HepG2 (cell line): ENCODE results near the gene RPL34. TPM values are rescaled to one million over a fixed set of nuclear protein-coding genes. Genes with fewer than 3 reads are reported as not detected.

Source experiments
- BCL6 ChIP-seq: IDR thresholded peaks from 2 replicates; pipeline ENCODE4 v1.6.1; 2016; ENCODE audit warnings: missing genetic modification reagents, missing compliant biosample characterization
- BCLAF1 ChIP-seq: fragments of 450-650 bp; IDR thresholded peaks from 2 replicates; pipeline ENCODE4 v1.6.1; 2017; ENCODE audit warnings: mild to moderate bottlenecking
- CTCF ChIP-seq: sonication (generic); formaldehyde crosslinking; IDR thresholded peaks from 2 replicates; pipeline ENCODE4 v1.5.0; 2020; ENCODE audit warnings: mild to moderate bottlenecking, missing genetic modification reagents, moderate library complexity
- EHMT2 ChIP-seq: fragments of 200-600 bp; sonication (generic); IDR thresholded peaks from 2 replicates; pipeline ENCODE4 v1.7.0; 2017; ENCODE audit warnings: antibody characterized with exemption, low read depth, low read length, borderline replicate concordance
- HHEX ChIP-seq: IDR thresholded peaks from 2 replicates; pipeline ENCODE4 v1.6.1; 2016; ENCODE audit warnings: control low read depth
- NFE2 ChIP-seq: sonication (generic); formaldehyde crosslinking; IDR thresholded peaks from 2 replicates; pipeline ENCODE4 v1.4.0; 2020; ENCODE audit warnings: missing genetic modification reagents
- SKIL ChIP-seq: sonication (generic); formaldehyde crosslinking; IDR thresholded peaks from 2 replicates; pipeline ENCODE4 v1.8.0; 2022; ENCODE audit warnings: missing genetic modification reagents, mild to moderate bottlenecking, moderate library complexity, borderline replicate concordance
- SNAPC4 ChIP-seq: sonication (generic); formaldehyde crosslinking; IDR thresholded peaks from 2 replicates; pipeline ENCODE4 v1.4.0; 2020; ENCODE audit warnings: mild to moderate bottlenecking, missing genetic modification reagents
- SOX6 ChIP-seq, 2 experiments: fragments of 450-650 bp in 1 of 2; sonication (generic) in 1 of 2; formaldehyde crosslinking in 1 of 2; IDR thresholded peaks; 2 replicates each; pipeline versions ENCODE4 v1.4.0 to v1.6.1; 2017 to 2020; ENCODE audit warnings: antibody characterized with exemption in 1 of 2, mild to moderate bottlenecking in 1 of 2, missing genetic modification reagents in 1 of 2
- U2AF1 ChIP-seq: fragments of 200-400 bp; formaldehyde crosslinking; optimal IDR thresholded peaks from 2 replicates; pipeline ENCODE3; 2017; ENCODE audit warnings: mild to moderate bottlenecking, low read depth, low read length
- ZC3H4 ChIP-seq: sonication (generic); formaldehyde crosslinking; IDR thresholded peaks from 2 replicates; pipeline ENCODE4 v1.4.0; 2020; ENCODE audit warnings: missing genetic modification reagents, borderline replicate concordance
- ZHX1 ChIP-seq: sonication (generic); formaldehyde crosslinking; IDR thresholded peaks from 2 replicates; pipeline ENCODE4 v1.8.1; 2022; ENCODE audit warnings: low read depth, mild to moderate bottlenecking, missing genetic modification reagents
- ZNF562 ChIP-seq: sonication (generic); formaldehyde crosslinking; IDR thresholded peaks from 2 replicates; pipeline ENCODE4 v1.8.0; 2022; ENCODE audit warnings: missing genetic modification reagents, borderline replicate concordance
- polyA plus RNA-seq, 8 experiments: library from polyadenylated mRNA; depleted of rRNA in 3 of 8; stranded (reverse) in 7 of 8; unstranded in 1 of 8; fragments of >200 nt; fragmentation: Illumina TruSeq in 4 of 8; extraction: Trizol in 4 of 8; gene quantifications; 2 replicates each; pipeline versions ENCODE4 v1.2.1 to v1.2.3, GENCODE V29; 2011 to 2016; ENCODE audit warnings: low read depth in 4 of 8, missing spikeins in 1 of 8, mixed read lengths in 1 of 8; ENCODE audit not compliant: insufficient read depth in 1 of 8
- total RNA-seq, 5 experiments: library from RNA; depleted of rRNA; stranded (reverse); fragments of >200 nt; fragmentation: Illumina TruSeq; extraction: Trizol; gene quantifications; 2 replicates each; pipeline ENCODE4 v1.2.3, GENCODE V29; 2016; ENCODE audit warnings: low read depth in 1 of 5

RPL34 gene
- total and polyA plus RNA-seq, 2 of the 13 experiments (the other 11 are each of a cell fraction or from before 2014, with no cell fraction given), result 2,235 to 3,985 TPM

GRCh38 chr4:108650212-108651013, 30.0 kb downstream of the RPL34 start, which contains the start of gene OSTC (continued):
- no peak for TF ChIP-seq EHMT2
- no peak for TF ChIP-seq SOX6 (IDR thresholded peaks at IDR 0.05)
- TF ChIP-seq SOX6 (CRISPR knock-in tag; IDR thresholded peaks at IDR 0.05), result peak; percentile 34
- TF ChIP-seq ZNF562 (CRISPR knock-in tag), result no peak
- TF ChIP-seq CTCF (CRISPR knock-in tag), result peak; percentile 28
- no peak for TF ChIP-seq U2AF1
- TF ChIP-seq BCLAF1, result no peak
- no peak for TF ChIP-seq BCL6 (CRISPR knock-in tag)
- no peak for TF ChIP-seq HHEX (CRISPR knock-in tag)
- TF ChIP-seq SKIL (CRISPR knock-in tag), result no peak
- no peak for TF ChIP-seq NFE2 (CRISPR knock-in tag)
- TF ChIP-seq ZHX1 (CRISPR knock-in tag), result no peak
- TF ChIP-seq SNAPC4 (CRISPR knock-in tag), result no peak
- TF ChIP-seq ZC3H4 (CRISPR knock-in tag), result no peak
